Neuronal stem cell (in vitro differentiated cells): ENCODE measurements around the gene WEE2.
"Not testable (repeated sequence)": the region's sequence is repeated elsewhere in the genome, so short reads cannot be mapped to it uniquely, and the experiment has no call there.

ENCODE experiments used
- DNase-seq: peaks from one replicate; pipeline ENCODE4 v3.0.0-alpha.2; 2013; ENCODE audit warnings: low spot score
- H2AFZ ChIP-seq: one replicate; pipeline ENCODE4 v1.6.1; 2013; ENCODE audit warnings: mild to moderate bottlenecking, low read length, inconsistent platforms
- H2AK5ac ChIP-seq: 2 replicates; pipeline ENCODE4 v1.6.1; 2013; ENCODE audit warnings: low read depth, mild to moderate bottlenecking, inconsistent platforms, low read length, moderate library complexity, mixed read lengths
- H2BK120ac ChIP-seq: 2 replicates; pipeline ENCODE4 v1.6.1; 2013; ENCODE audit warnings: low read depth, mild to moderate bottlenecking, inconsistent platforms, low read length, moderate library complexity, mixed read lengths
- H2BK12ac ChIP-seq: one replicate; pipeline ENCODE4 v1.6.1; 2013; ENCODE audit warnings: low read length, inconsistent platforms
- H2BK15ac ChIP-seq: 2 replicates; pipeline ENCODE4 v1.6.1; 2013; ENCODE audit warnings: mild to moderate bottlenecking, low read length, inconsistent platforms, mixed read lengths
- H2BK5ac ChIP-seq: one replicate; pipeline ENCODE4 v1.6.1; 2013; ENCODE audit warnings: inconsistent platforms, mild to moderate bottlenecking, low read length, moderate library complexity
- H3K14ac ChIP-seq: one replicate; pipeline ENCODE4 v1.6.1; 2013; ENCODE audit warnings: low read length, inconsistent platforms
- H3K18ac ChIP-seq: 2 replicates; pipeline ENCODE4 v1.6.1; 2013; ENCODE audit warnings: low read length, inconsistent platforms
- H3K23ac ChIP-seq: 2 replicates; pipeline ENCODE4 v1.6.1; 2013; ENCODE audit warnings: low read depth, mild to moderate bottlenecking, mixed read lengths, low read length, inconsistent platforms; ENCODE audit not compliant: poor library complexity
- H3K27ac ChIP-seq: replicated peaks from 3 replicates; pipeline ENCODE4 v1.5.1; 2013; ENCODE audit warnings: low read length, inconsistent platforms
- H3K27me3 ChIP-seq, 3 experiments: 2 replicates each; pipeline ENCODE4 v1.6.1; 2013; ENCODE audit warnings: low read length in 3 of 3, mild to moderate bottlenecking in 2 of 3, inconsistent platforms in 1 of 3, low read depth in 1 of 3, mixed read lengths in 1 of 3, moderate library complexity in 1 of 3; ENCODE audit not compliant: control insufficient read depth in 3 of 3, insufficient read depth in 3 of 3
- H3K36me3 ChIP-seq, 2 donors: replicated peaks in 1 of 2; 2 replicates each; pipeline ENCODE4 v1.6.1; 2013; ENCODE audit warnings: low read length in 2 of 2; ENCODE audit not compliant: control insufficient read depth in 2 of 2, insufficient read depth in 2 of 2
- H3K4ac ChIP-seq: 2 replicates; pipeline ENCODE4 v1.6.1; 2013; ENCODE audit warnings: inconsistent platforms, mild to moderate bottlenecking, low read length, moderate library complexity
- H3K4me1 ChIP-seq, 2 donors: 1 replicate in 1 of 2; 2 replicates in 1 of 2; pipeline ENCODE4 v1.6.1; 2013; ENCODE audit warnings: low read length in 2 of 2, low read depth in 1 of 2; ENCODE audit not compliant: control insufficient read depth in 2 of 2, insufficient read depth in 1 of 2
- H3K4me2 ChIP-seq: one replicate; pipeline ENCODE4 v1.6.1; 2013; ENCODE audit warnings: mild to moderate bottlenecking, low read length, inconsistent platforms; ENCODE audit not compliant: insufficient read depth, poor library complexity, severe bottlenecking
- H3K4me3 ChIP-seq, 2 donors: 2 replicates each; pipeline ENCODE4 v1.5.1; 2013; ENCODE audit warnings: low read length in 2 of 2, mild to moderate bottlenecking in 2 of 2, inconsistent platforms in 1 of 2, moderate library complexity in 1 of 2
- H3K79me1 ChIP-seq: one replicate; pipeline ENCODE4 v1.6.1; 2013; ENCODE audit warnings: low read depth, mild to moderate bottlenecking, inconsistent platforms, low read length, moderate library complexity
- H3K9ac ChIP-seq: one replicate; pipeline ENCODE4 v1.6.1; 2013; ENCODE audit warnings: mild to moderate bottlenecking, low read depth, low read length, inconsistent platforms; ENCODE audit not compliant: poor library complexity
- H3K9me3 ChIP-seq, 2 donors: replicated peaks in 1 of 2; 2 replicates each; pipeline versions ENCODE3 to v1.6.1; 2013; ENCODE audit warnings: low read length in 2 of 2, mild to moderate bottlenecking in 2 of 2, inconsistent platforms in 1 of 2, low read depth in 1 of 2, mixed read lengths in 1 of 2, moderate library complexity in 1 of 2; ENCODE audit not compliant: control insufficient read depth in 2 of 2, insufficient read depth in 1 of 2
- H4K8ac ChIP-seq: one replicate; pipeline ENCODE4 v1.6.1; 2013; ENCODE audit warnings: low read depth, mild to moderate bottlenecking, inconsistent platforms, low read length, moderate library complexity
- H4K91ac ChIP-seq: one replicate; pipeline ENCODE4 v1.6.1; 2013; ENCODE audit warnings: low read length, low read depth, mild to moderate bottlenecking, inconsistent platforms; ENCODE audit not compliant: poor library complexity
- WGBS, 2 donors: extraction: QIAGEN DNeasy Blood & Tissue Kit; methylation state at CpG; one replicate each; pipeline ENCODE4 v1.1.7; 2013; ENCODE audit warnings: missing lambda C conversion rate in 2 of 2, mixed read lengths in 1 of 2; ENCODE audit not compliant: insufficient read length in 2 of 2, insufficient replicate concordance in 1 of 2; ENCODE audit errors: extremely low coverage in 2 of 2; 5-methylcytosine and 5-hydroxymethylcytosine counted together

WEE2 gene

GRCh38 chr7:141686074-141686473 is 22.1 kb upstream of the WEE2 start:
- Histone ChIP-seq H3K4me1 (peaks cover 0 to 2% of the 10 kb centered on the region in 2 donors), H3K4ac (no peak overlapping the region), H3K9me3 (peaks cover 0 to 3% of the 10 kb centered on the region in 2 donors), H2BK120ac (no peak overlapping the region), H2AK5ac (no peak overlapping the region), H2BK5ac (no peak overlapping the region), H4K8ac (no peak overlapping the region), H3K27me3 (no peaks in the 10 kb centered on the region), H2AFZ (no peak overlapping the region), H3K36me3 (peaks cover 6 to 50% of the 10 kb centered on the region in 2 donors), H3K4me3 (no peak overlapping the region), H2BK12ac (no peak overlapping the region), H3K27ac (no peak overlapping the region), H2BK15ac (no peak overlapping the region), H3K18ac (no peak overlapping the region), H4K91ac (no peak overlapping the region), H3K4me2 (no peak overlapping the region), H3K14ac (no peak overlapping the region), H3K9ac (no peak overlapping the region), H3K79me1 (peaks cover 3% of the 10 kb centered on the region), H3K23ac (no peak overlapping the region)
- no peak for DNase-seq
- WGBS, 2 donors, result no CpG with 5 or more reads among the region's 3 CpGs

- H2BK5ac ChIP-seq, result no peak overlapping the region
- H2AK5ac ChIP-seq, result no peak overlapping the region
- H3K36me3 ChIP-seq, result peaks cover 6 to 45% of the 10 kb centered on the region in 2 donors
- H4K91ac ChIP-seq, result no peak overlapping the region
- peaks cover 0 to 2% of the 10 kb centered on the region in 2 donors for H3K4me1 ChIP-seq
- no peaks in the 10 kb centered on the region for H3K27me3 ChIP-seq
- peaks cover 3% of the 10 kb centered on the region for H3K79me1 ChIP-seq
- H2BK15ac ChIP-seq, result no peak overlapping the region
- no peak overlapping the region for H3K23ac ChIP-seq
- no peak overlapping the region for H3K4me3 ChIP-seq
- no peak for DNase-seq
- H2AFZ ChIP-seq, result no peak overlapping the region
- H3K4me2 ChIP-seq, result no peak overlapping the region
- no peak overlapping the region for H4K8ac ChIP-seq
- H3K9ac ChIP-seq, result no peak overlapping the region
- no CpG with 5 or more reads among the region's 6 CpGs for WGBS, 2 donors
- no peak overlapping the region for H3K14ac ChIP-seq
- no peak overlapping the region for H3K27ac ChIP-seq
- peaks cover 0 to 3% of the 10 kb centered on the region in 2 donors for H3K9me3 ChIP-seq
- H2BK12ac ChIP-seq, result no peak overlapping the region
- no peak overlapping the region for H2BK120ac ChIP-seq
- H3K18ac ChIP-seq, result no peak overlapping the region
- no peak overlapping the region for H3K4ac ChIP-seq
These were observed 21.5 kb upstream of the WEE2 start for GRCh38 chr7:141686670-141687069.

- Histone ChIP-seq H4K91ac (no peak overlapping the region), H2BK5ac (no peak overlapping the region), H3K4me1 (peaks cover 0 to 2% of the 10 kb centered on the region in 2 donors), H3K4me2 (no peak overlapping the region), H3K9ac (no peak overlapping the region), H3K4me3 (no peak overlapping the region), H3K79me1 (peaks cover 1% of the 10 kb centered on the region), H4K8ac (no peak overlapping the region), H3K18ac (no peak overlapping the region), H3K27ac (no peak overlapping the region), H3K36me3 (peaks cover 3 to 31% of the 10 kb centered on the region in 2 donors), H3K9me3 (peaks cover 0 to 3% of the 10 kb centered on the region in 2 donors), H2AK5ac (no peak overlapping the region), H2AFZ (no peak overlapping the region), H3K27me3 (no peaks in the 10 kb centered on the region), H3K4ac (no peak overlapping the region), H2BK15ac (no peak overlapping the region), H2BK120ac (no peak overlapping the region), H3K23ac (no peak overlapping the region), H3K14ac (no peak overlapping the region), H2BK12ac (no peak overlapping the region)
- WGBS, 2 donors, result no CpG with 5 or more reads among the region's 5 CpGs
- no peak for DNase-seq
These were observed 20.1 kb upstream of the WEE2 start for GRCh38 chr7:141688043-141688442.

- not testable (repeated sequence) for H3K18ac ChIP-seq, H3K27ac ChIP-seq, H2BK5ac ChIP-seq, H3K4me2 ChIP-seq, H4K8ac ChIP-seq, H2BK12ac ChIP-seq, H2BK15ac ChIP-seq, H3K4me1 ChIP-seq, H2AK5ac ChIP-seq, H3K4ac ChIP-seq, H3K4me3 ChIP-seq, H3K23ac ChIP-seq, H3K14ac ChIP-seq, H2AFZ ChIP-seq, H2BK120ac ChIP-seq, H3K9ac ChIP-seq, H4K91ac ChIP-seq, DNase-seq, H3K79me1 ChIP-seq, H3K27me3 ChIP-seq, H3K9me3 ChIP-seq
- WGBS, 2 donors, result no CpG with 5 or more reads among the region's 3 CpGs
- peaks cover 3 to 23% of the 10 kb centered on the region in 2 donors for H3K36me3 ChIP-seq
These were observed 18.9 kb upstream of the WEE2 start for GRCh38 chr7:141689072-141689825.
